HG02571 (cell line): ENCODE results near the gene B4GALNT4.
"Not testable (repeated sequence)": the region's sequence is repeated elsewhere in the genome, so short reads cannot be mapped to it uniquely, and the experiment has no call there.

Source experiments
- ATAC-seq: cut with Tn5 transposase; IDR thresholded peaks from one replicate; pipeline ENCODE4 v1.9.1; 2021; ENCODE audit warnings: mild to moderate bottlenecking, moderate library complexity; ENCODE audit not compliant: unreplicated experiment

The B4GALNT4 gene

GRCh38 chr11:418343-419247 is 49.3 kb downstream of the B4GALNT4 start:
- ATAC-seq, result no peak

- no peak for ATAC-seq
These were observed 50.1 kb downstream of the B4GALNT4 start for GRCh38 chr11:419248-420005.

GRCh38 chr11:420054-420910 is 51.0 kb downstream of the B4GALNT4 start:
- ATAC-seq, result no peak

GRCh38 chr11:420911-421321 is 51.6 kb downstream of the B4GALNT4 start:
- ATAC-seq, result no peak

- no peak for ATAC-seq
These were observed 53.0 kb downstream of the B4GALNT4 start for GRCh38 chr11:422249-422656.

- ATAC-seq, result no peak
These were observed 54.9 kb downstream of the B4GALNT4 start for GRCh38 chr11:424232-424631.

GRCh38 chr11:424766-425165 is 55.5 kb downstream of the B4GALNT4 start:
- not testable (repeated sequence) for ATAC-seq

- ATAC-seq, result no peak
These were observed 56.0 kb downstream of the B4GALNT4 start for GRCh38 chr11:425301-425700.

GRCh38 chr11:426851-427250 is 57.6 kb downstream of the B4GALNT4 start:
- ATAC-seq, result no peak

- no peak for ATAC-seq
These were observed 59.0 kb downstream of the B4GALNT4 start for GRCh38 chr11:428295-428694.

GRCh38 chr11:429391-429790 is 60.1 kb downstream of the B4GALNT4 start:
- no peak for ATAC-seq

- no peak for ATAC-seq
These were observed 60.7 kb downstream of the B4GALNT4 start for GRCh38 chr11:429931-430456.
